ENCODE measurements around the gene DHRS7.

DNA sequence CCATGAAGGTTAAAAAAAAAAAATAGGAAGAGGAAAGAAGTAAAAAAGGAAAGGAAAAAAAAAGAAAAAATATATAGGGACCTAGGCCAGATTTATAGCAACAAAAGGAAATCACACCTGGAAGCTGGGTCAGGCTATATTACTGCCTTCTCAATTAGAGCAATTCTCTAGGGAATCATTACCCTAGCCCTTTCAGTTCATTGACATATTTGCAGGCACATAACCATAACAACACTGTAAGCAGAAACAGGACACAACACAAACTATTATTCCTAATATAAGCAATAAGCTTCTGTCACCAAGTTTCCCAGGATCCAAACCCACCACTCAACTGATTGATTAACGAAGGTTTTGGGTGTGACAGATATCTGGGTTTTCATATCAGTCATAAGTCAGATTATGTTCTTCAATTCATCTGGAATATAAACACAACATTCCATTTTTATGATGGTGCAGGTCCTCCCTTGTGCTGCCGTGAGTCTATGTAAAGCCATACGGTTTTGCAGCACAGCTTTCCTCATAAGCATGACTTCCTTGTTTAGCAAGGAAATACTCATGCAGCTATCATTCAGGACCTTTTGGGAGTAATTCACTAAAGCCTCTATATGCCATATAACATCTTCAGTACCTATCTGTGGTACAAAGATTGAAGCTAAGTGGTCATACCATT, 69.3 kb downstream of the DHRS7 start:
- TF ChIP-seq CTCF (IDR thresholded peaks at IDR 0.05 in 2 of 3, conservative IDR thresholded peaks at IDR 0.05 in 1 of 3; ENCODE audit: control insufficient read depth in 2 of 3, extremely low read depth in 1 of 3, insufficient read depth in 1 of 3, low read depth in 3 of 3, low read length in 3 of 3) (no peak), POLR2AphosphoS5 (IDR thresholded peaks at IDR 0.05; ENCODE audit: low read length) (no peak), MAX (IDR thresholded peaks at IDR 0.05; ENCODE audit: low read depth, low read length) (no peak), SMAD1 (IDR thresholded peaks at IDR 0.05; ENCODE audit: low read depth, partially characterized antibody) (no peak), EZH2 (IDR thresholded peaks at IDR 0.05; ENCODE audit: borderline replicate concordance, control insufficient read depth, low read depth, low read length) (no peak)

Data from GM12878 (cell line).